ENCODE data around the gene GMPR. TPM values are rescaled to one million over a fixed set of nuclear protein-coding genes. Genes with fewer than 3 reads are reported as not detected.

The GMPR gene
- polyA plus RNA-seq, 1 donor, result 3.2 TPM

- no peak for DNase-seq
- Histone ChIP-seq H3K4me1 (ENCODE audit: control insufficient read depth, insufficient read depth, low read length) (peaks cover 30% of the 10 kb centered on the region), H3K27me3 (ENCODE audit: control insufficient read depth, insufficient read depth, low read length) (no peaks in the 10 kb centered on the region), H3K27ac (ENCODE audit: low read length) (no peak overlapping the region), H3K4me3 (ENCODE audit: low read length) (no peak overlapping the region), H3K9me3 (ENCODE audit: control insufficient read depth, low read depth, low read length) (no peaks in the 10 kb centered on the region), H3K36me3 (ENCODE audit: control insufficient read depth, insufficient read depth, low read length) (no peaks in the 10 kb centered on the region)
- WGBS (ENCODE audit: insufficient coverage, low lambda C conversion rate), result no CpG with 5 or more reads among the region's 14 CpGs
Measured at GRCh38 chr6:16284472-16284871, 46.1 kb downstream of the GMPR start.

GRCh38 chr6:16285467-16286150 is 47.2 kb downstream of the GMPR start:
- H3K4me3 ChIP-seq (ENCODE audit: low read length), result no peak overlapping the region
- no peaks in the 10 kb centered on the region for H3K36me3 ChIP-seq (ENCODE audit: control insufficient read depth, insufficient read depth, low read length)
- H3K9me3 ChIP-seq (ENCODE audit: control insufficient read depth, low read depth, low read length), result no peaks in the 10 kb centered on the region
- no peak overlapping the region for H3K27ac ChIP-seq (ENCODE audit: low read length)
- H3K4me1 ChIP-seq (ENCODE audit: control insufficient read depth, insufficient read depth, low read length), result peaks cover 27% of the 10 kb centered on the region
- no peak for DNase-seq
- peaks cover 3% of the 10 kb centered on the region for H3K27me3 ChIP-seq (ENCODE audit: control insufficient read depth, insufficient read depth, low read length)
- WGBS (ENCODE audit: insufficient coverage, low lambda C conversion rate), result no CpG with 5 or more reads among the region's 11 CpGs

DNA sequence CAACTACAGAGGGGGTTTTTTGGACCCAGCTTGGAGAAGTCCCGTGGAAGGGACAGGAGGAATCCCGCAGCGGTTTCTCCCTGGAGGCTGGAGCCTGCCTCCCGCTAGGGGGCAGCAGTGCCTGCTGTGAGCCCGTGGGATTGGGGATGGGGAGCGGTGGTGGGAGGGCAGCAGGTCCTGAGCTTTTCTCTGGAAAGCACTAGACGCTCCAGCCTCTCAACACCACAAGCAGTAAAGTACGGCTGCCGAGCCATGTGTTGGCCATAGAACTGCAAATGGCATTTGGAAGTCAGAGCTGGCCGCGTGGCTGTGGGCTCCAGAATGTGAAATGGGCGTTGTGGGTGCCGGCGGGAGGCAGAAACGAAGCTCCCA is 47.8 kb downstream of the GMPR start:
- H3K9me3 ChIP-seq (ENCODE audit: control insufficient read depth, low read depth, low read length), result no peaks in the 10 kb centered on the region
- H3K27me3 ChIP-seq (ENCODE audit: control insufficient read depth, insufficient read depth, low read length), result peaks cover 3% of the 10 kb centered on the region
- H3K4me1 ChIP-seq (ENCODE audit: control insufficient read depth, insufficient read depth, low read length), result peaks cover 27% of the 10 kb centered on the region
- no peak overlapping the region for H3K27ac ChIP-seq (ENCODE audit: low read length)
- H3K36me3 ChIP-seq (ENCODE audit: control insufficient read depth, insufficient read depth, low read length), result no peaks in the 10 kb centered on the region
- WGBS (ENCODE audit: insufficient coverage, low lambda C conversion rate), result no CpG with 5 or more reads among the region's 15 CpGs
- no peak overlapping the region for H3K4me3 ChIP-seq (ENCODE audit: low read length)
- peak; percentile 29 to 30 for DNase-seq

GRCh38 chr6:16288163-16288562 is 49.8 kb downstream of the GMPR start:
- no CpG with 5 or more reads among the region's 26 CpGs for WGBS (ENCODE audit: insufficient coverage, low lambda C conversion rate)
- Histone ChIP-seq H3K9me3 (ENCODE audit: control insufficient read depth, low read depth, low read length) (no peaks in the 10 kb centered on the region), H3K4me1 (ENCODE audit: control insufficient read depth, insufficient read depth, low read length) (peaks cover 22% of the 10 kb centered on the region), H3K27ac (ENCODE audit: low read length) (no peak overlapping the region), H3K27me3 (ENCODE audit: control insufficient read depth, insufficient read depth, low read length) (peaks cover 5% of the 10 kb centered on the region), H3K4me3 (ENCODE audit: low read length) (no peak overlapping the region), H3K36me3 (ENCODE audit: control insufficient read depth, insufficient read depth, low read length) (no peaks in the 10 kb centered on the region)
- DNase-seq, result no peak

- H3K27ac ChIP-seq (ENCODE audit: low read length), result no peak overlapping the region
- no CpG with 5 or more reads among the region's 6 CpGs for WGBS (ENCODE audit: insufficient coverage, low lambda C conversion rate)
- no peaks in the 10 kb centered on the region for H3K36me3 ChIP-seq (ENCODE audit: control insufficient read depth, insufficient read depth, low read length)
- H3K9me3 ChIP-seq (ENCODE audit: control insufficient read depth, low read depth, low read length), result no peaks in the 10 kb centered on the region
- DNase-seq, result no peak
- no peaks in the 10 kb centered on the region for H3K4me1 ChIP-seq (ENCODE audit: control insufficient read depth, insufficient read depth, low read length)
- no peak overlapping the region for H3K4me3 ChIP-seq (ENCODE audit: low read length)
- peaks cover 5% of the 10 kb centered on the region for H3K27me3 ChIP-seq (ENCODE audit: control insufficient read depth, insufficient read depth, low read length)
Measured at GRCh38 chr6:16291739-16292138, 53.4 kb downstream of the GMPR start.

DNA sequence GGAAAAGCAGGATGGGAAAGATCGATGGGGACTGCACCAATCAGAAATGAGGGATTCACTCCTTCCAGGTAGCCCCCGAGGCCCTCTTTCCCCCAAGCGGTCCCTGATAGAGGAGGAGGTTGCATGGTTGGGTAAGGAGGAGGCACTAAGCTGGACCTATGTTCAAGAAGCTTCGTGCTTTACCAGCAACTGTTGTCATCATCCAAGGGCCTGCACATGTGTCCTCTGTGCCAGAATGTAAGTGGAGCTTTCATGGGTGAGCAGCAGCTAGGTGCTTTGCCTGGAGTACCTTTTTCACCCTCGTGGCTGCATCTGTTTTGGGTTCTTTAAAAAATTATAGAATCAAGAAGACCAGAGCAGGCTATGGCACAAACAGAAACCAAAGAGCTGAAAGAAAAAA is 54.0 kb downstream of the GMPR start:
- H3K27me3 ChIP-seq (ENCODE audit: control insufficient read depth, insufficient read depth, low read length), result peaks cover 5% of the 10 kb centered on the region
- DNase-seq, result no peak
- no peak overlapping the region for H3K27ac ChIP-seq (ENCODE audit: low read length)
- no peaks in the 10 kb centered on the region for H3K9me3 ChIP-seq (ENCODE audit: control insufficient read depth, low read depth, low read length)
- 60% methylated on average over 1 of the region's 5 CpGs for WGBS (ENCODE audit: insufficient coverage, low lambda C conversion rate)
- no peak overlapping the region for H3K4me3 ChIP-seq (ENCODE audit: low read length)
- no peaks in the 10 kb centered on the region for H3K4me1 ChIP-seq (ENCODE audit: control insufficient read depth, insufficient read depth, low read length)
- H3K36me3 ChIP-seq (ENCODE audit: control insufficient read depth, insufficient read depth, low read length), result no peaks in the 10 kb centered on the region

- Histone ChIP-seq H3K4me1 (ENCODE audit: control insufficient read depth, insufficient read depth, low read length) (no peaks in the 10 kb centered on the region), H3K9me3 (ENCODE audit: control insufficient read depth, low read depth, low read length) (no peaks in the 10 kb centered on the region), H3K27ac (ENCODE audit: low read length) (no peak overlapping the region), H3K36me3 (ENCODE audit: control insufficient read depth, insufficient read depth, low read length) (no peaks in the 10 kb centered on the region), H3K27me3 (ENCODE audit: control insufficient read depth, insufficient read depth, low read length) (peaks cover 5% of the 10 kb centered on the region), H3K4me3 (ENCODE audit: low read length) (no peak overlapping the region)
- no peak for DNase-seq
- 60% methylated on average over 1 of the region's 8 CpGs for WGBS (ENCODE audit: insufficient coverage, low lambda C conversion rate)
Measured at GRCh38 chr6:16292942-16293341, 54.6 kb downstream of the GMPR start.

DNA sequence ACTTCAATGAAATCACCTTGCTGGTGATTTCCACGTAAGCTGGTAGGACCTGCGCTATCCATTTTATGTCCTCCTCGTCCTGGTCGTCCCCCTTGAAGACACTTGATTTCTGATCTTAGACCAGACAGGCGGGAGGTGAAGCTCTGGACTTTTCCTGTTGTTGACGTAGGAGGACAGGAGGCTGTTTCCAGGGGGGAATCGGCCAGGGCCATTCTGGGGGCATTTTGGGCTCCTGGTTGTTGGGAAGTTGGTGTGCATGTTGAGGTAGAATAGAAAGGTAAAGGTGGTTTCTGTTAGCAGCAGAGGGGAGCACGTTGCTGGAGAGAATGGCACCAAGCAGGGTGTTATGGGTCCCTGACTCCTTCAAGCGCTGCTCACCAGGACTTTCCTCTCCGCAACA is 56.0 kb downstream of the GMPR start:
- WGBS (ENCODE audit: insufficient coverage, low lambda C conversion rate), result no CpG with 5 or more reads among the region's 10 CpGs
- no peaks in the 10 kb centered on the region for H3K4me1 ChIP-seq (ENCODE audit: control insufficient read depth, insufficient read depth, low read length)
- no peaks in the 10 kb centered on the region for H3K36me3 ChIP-seq (ENCODE audit: control insufficient read depth, insufficient read depth, low read length)

DNA sequence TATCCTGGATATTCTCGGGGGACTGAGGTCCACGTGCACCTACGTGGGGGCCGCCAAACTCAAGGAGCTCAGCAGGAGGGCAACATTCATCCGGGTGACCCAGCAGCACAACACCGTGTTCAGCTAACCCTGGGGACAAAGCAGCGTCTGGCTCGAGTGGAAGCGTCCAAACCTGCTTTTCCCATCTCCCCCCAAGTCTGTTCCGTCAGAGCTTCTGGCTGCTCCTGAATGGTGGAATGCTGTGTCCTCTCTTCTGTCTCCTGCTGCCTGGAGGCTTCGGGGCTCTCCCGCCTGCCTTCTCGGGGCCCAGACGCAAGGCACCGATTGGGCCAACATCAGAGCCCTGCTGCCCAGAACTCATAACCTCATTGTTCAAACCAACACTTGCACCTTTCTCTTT is 56.7 kb downstream of the GMPR start:
- Histone ChIP-seq H3K27ac (ENCODE audit: low read length) (no peak overlapping the region), H3K27me3 (ENCODE audit: control insufficient read depth, insufficient read depth, low read length) (peaks cover 5% of the 10 kb centered on the region), H3K9me3 (ENCODE audit: control insufficient read depth, low read depth, low read length) (no peaks in the 10 kb centered on the region), H3K4me1 (ENCODE audit: control insufficient read depth, insufficient read depth, low read length) (no peaks in the 10 kb centered on the region), H3K4me3 (ENCODE audit: low read length) (no peak overlapping the region), H3K36me3 (ENCODE audit: control insufficient read depth, insufficient read depth, low read length) (no peaks in the 10 kb centered on the region)
- no CpG with 5 or more reads among the region's 15 CpGs for WGBS (ENCODE audit: insufficient coverage, low lambda C conversion rate)
- no peak for DNase-seq

More for the DNA sequence above, 56.0 kb downstream of the GMPR start:
- Histone ChIP-seq H3K9me3 (ENCODE audit: control insufficient read depth, low read depth, low read length) (no peaks in the 10 kb centered on the region), H3K27me3 (ENCODE audit: control insufficient read depth, insufficient read depth, low read length) (peaks cover 5% of the 10 kb centered on the region), H3K27ac (ENCODE audit: low read length) (no peak overlapping the region), H3K4me3 (ENCODE audit: low read length) (no peak overlapping the region)
- no peak for DNase-seq

GRCh38 chr6:16295471-16295870 is 57.1 kb downstream of the GMPR start:
- Histone ChIP-seq H3K9me3 (ENCODE audit: control insufficient read depth, low read depth, low read length) (no peaks in the 10 kb centered on the region), H3K27ac (ENCODE audit: low read length) (no peak overlapping the region), H3K4me3 (ENCODE audit: low read length) (no peak overlapping the region), H3K36me3 (ENCODE audit: control insufficient read depth, insufficient read depth, low read length) (no peaks in the 10 kb centered on the region), H3K27me3 (ENCODE audit: control insufficient read depth, insufficient read depth, low read length) (peaks cover 2% of the 10 kb centered on the region), H3K4me1 (ENCODE audit: control insufficient read depth, insufficient read depth, low read length) (no peaks in the 10 kb centered on the region)
- 80% methylated on average over 1 of the region's 5 CpGs for WGBS (ENCODE audit: insufficient coverage, low lambda C conversion rate)
- DNase-seq, result no peak

DNA sequence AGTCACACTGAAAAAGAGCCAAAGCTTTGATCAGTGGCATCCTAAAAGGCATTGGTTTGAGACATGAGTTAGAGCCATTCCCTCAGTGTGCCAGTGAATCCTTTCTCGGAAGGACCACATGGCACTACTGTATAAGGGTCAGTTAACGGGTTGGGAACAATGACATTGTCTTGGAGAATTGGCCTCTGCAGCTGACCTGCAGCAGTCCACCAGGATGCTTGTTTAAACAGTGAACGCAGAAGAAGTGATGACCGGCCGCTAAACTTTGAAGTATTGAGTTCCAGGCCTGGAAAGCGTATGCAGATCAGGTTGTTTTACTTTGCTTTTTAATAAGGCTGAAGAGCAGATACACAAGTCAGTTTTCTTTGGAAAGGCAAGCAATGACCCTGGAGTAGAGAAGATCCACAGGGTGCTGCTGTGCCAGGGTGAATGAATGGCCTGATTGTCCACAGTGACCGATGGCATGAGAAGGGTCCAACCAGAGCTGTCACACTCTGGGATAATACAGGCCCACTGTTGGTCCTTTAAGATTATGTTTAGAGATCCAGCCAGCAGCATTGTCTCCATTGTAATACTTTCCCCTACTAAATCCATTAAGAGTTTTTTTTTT is 57.8 kb downstream of the GMPR start:
- Histone ChIP-seq H3K27ac (ENCODE audit: low read length) (no peak overlapping the region), H3K9me3 (ENCODE audit: control insufficient read depth, low read depth, low read length) (no peaks in the 10 kb centered on the region), H3K36me3 (ENCODE audit: control insufficient read depth, insufficient read depth, low read length) (no peaks in the 10 kb centered on the region), H3K27me3 (ENCODE audit: control insufficient read depth, insufficient read depth, low read length) (peaks cover 2% of the 10 kb centered on the region), H3K4me3 (ENCODE audit: low read length) (no peak overlapping the region), H3K4me1 (ENCODE audit: control insufficient read depth, insufficient read depth, low read length) (no peaks in the 10 kb centered on the region)
- no peak for DNase-seq
- WGBS (ENCODE audit: insufficient coverage, low lambda C conversion rate), result no CpG with 5 or more reads among the region's 7 CpGs

Data from large intestine (tissue), 3 donors.